Measurements from ENCODE around the gene GSK3A. TPM values are rescaled to one million over a fixed set of nuclear protein-coding genes. Genes with fewer than 3 reads are reported as not detected.
"Not testable (repeated sequence)": the region's sequence is repeated elsewhere in the genome, so short reads cannot be mapped to it uniquely, and the experiment has no call there.

GSK3A gene
- total RNA-seq, 1 donor from 2014 or later, result 56.6 TPM

DNA sequence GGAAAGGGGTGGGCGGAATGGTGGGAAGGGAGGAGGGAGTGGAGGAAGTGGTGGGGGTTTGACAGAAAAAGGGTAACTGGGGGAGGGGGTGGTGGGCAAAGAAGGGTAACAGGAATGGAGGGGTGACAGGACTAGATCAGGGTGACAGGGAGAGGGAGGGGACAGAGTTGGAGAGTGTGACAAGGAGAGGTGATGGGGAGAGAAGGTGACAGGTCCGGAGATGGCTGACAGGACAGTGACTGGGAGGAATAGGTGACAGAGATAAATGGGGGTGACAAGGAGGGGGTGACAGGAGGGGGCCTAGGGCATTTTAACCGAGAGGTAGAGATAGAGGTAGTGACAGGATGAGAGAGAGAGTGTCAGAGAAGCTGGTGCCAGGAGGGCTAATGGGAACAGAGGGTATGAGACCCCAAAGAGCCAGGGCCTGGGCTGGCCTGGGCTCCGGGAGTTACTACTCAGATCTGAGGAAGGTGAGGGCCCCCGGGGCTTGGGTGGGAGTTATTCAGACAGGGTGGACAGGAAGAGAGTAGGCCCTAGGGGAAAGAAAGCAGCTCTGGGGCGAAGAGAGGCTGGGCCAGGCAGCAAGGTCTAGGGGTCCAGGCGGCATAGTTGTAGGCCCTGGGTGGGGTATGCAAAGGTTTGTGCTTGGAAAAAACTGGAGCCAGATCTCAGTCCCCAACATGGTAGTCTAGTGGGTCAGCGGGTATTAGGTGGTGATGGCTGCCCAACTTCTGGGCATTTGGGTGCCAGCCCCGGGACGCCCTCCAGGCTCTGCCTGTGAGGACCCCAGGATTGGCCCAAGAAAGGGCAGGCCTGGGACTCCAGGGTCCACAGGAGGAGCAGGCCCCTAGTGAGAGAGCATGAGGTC lies 27.3 kb upstream of the GSK3A start:
- intact Hi-C loops (cut with micrococcal nuclease), result no loop called here
- Mint-ChIP-seq H3K36me3 (ENCODE audit: low read depth) (peaks cover 15% of the 10 kb centered on the region), H3K27me3 (ENCODE audit: insufficient read depth) (no peaks in the 10 kb centered on the region), H3K4me3 (no peak overlapping the region), H3K9me3 (no peaks in the 10 kb centered on the region), H3K4me1 (ENCODE audit: low read depth) (peaks cover 33% of the 10 kb centered on the region), H3K27ac (peak overlapping the region; percentile 99)
- DNase-seq (ENCODE audit: low spot score), result no peak

DNA sequence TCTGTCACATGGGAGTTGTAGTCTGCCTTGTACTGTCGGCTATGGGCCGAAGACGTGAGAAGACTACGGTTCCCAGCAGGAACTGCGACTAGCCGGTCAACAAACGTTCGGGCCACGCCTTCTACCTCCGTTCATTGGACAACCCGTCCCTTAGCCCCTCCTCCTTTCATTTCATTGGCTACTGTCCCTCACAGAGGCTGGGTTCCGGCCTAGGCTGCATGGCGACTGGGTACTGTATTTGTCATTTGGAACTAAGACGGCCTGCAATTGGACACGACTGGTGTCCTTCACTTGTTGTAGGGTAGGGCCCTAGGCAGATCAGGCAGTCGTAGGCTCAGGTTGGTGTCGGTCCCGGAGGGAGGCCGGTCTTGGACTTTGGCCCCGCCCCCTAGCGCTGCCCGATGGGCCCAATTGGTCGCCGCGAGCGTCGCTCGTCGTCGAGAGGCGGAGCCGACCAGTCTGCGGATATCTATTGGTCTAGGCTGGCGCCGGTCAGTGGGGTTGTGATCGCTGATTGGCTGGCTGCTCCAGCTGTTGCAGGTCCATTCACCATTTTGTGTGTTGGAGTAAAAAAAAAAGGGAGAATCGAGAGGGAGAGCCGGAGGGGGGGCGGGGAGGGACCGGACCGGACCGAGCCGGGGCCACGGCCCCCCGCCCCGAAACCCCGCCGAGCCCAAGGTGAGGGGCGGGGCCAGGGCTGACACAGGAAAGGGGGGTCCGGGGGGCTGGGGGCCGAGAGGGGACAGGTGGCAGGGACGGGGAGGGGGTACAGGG lies 26.5 kb upstream of the GSK3A start, which contains the start of gene CIC:
Gene CIC, plus strand, starts transcription at position 549 of the 774 bp plus-strand sequence. CDS start 2,532 bp downstream, outside the sequence.
- Mint-ChIP-seq H3K4me1 (ENCODE audit: low read depth) (peaks cover 30% of the 10 kb centered on the region), H3K4me3 (no peak within 1 kb of the TSS), H3K27ac (peak within 1 kb of the TSS; percentile 99), H3K27me3 (ENCODE audit: insufficient read depth) (no peaks in the 10 kb centered on the region), H3K9me3 (no peaks in the 10 kb centered on the region), H3K36me3 (ENCODE audit: low read depth) (peaks cover 10% of the 10 kb centered on the region)
- intact Hi-C loops (cut with micrococcal nuclease), result loop anchor here (1.0 kb wide), 6 partner anchors 14 to 409 kb away; partner anchors contain the start of genes DEDD2, ERF, PAFAH1B3 and PRR19
- DNase-seq (ENCODE audit: low spot score), result peak; percentile 99

DNA sequence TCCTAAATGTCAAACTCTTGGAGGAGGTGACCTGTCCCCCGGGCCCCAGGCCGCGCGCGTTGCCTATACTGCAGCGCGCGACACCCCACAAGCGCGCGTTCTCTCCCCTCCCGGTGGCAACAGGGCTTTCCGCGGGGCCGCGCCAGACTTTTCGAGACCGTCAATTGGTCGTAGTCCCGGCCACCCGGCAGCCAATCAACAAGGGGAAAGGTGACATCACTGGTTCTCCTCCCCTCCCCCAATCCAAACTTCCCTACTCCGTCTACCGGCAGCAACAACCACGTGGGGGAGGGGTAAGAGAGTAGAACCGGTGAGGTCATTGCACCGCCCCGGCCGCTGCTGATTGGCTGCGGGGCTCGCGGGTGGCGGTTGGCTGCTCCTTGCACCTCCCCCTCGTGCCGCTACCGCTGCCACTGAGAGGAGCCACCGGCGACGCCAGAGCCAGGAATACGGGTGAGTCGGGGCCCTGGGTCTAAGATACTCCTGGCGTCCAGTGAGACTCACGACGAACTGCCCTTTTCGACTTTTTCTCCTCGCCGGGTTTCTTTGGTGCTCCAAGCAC lies 25.8 kb upstream of the GSK3A start:
- H3K4me1 Mint-ChIP-seq (ENCODE audit: low read depth), result peaks cover 30% of the 10 kb centered on the region
- H3K4me3 Mint-ChIP-seq, result no peak overlapping the region
- intact Hi-C loops (cut with micrococcal nuclease), result loop anchor here (1.0 kb wide), 6 partner anchors 13 to 408 kb away; partner anchors contain the start of genes DEDD2, ERF, PAFAH1B3 and PRR19
- no peaks in the 10 kb centered on the region for H3K27me3 Mint-ChIP-seq (ENCODE audit: insufficient read depth)
- peaks cover 6% of the 10 kb centered on the region for H3K36me3 Mint-ChIP-seq (ENCODE audit: low read depth)
- H3K27ac Mint-ChIP-seq, result no peak overlapping the region
- H3K9me3 Mint-ChIP-seq, result no peaks in the 10 kb centered on the region
- peak; percentile 99 for DNase-seq (ENCODE audit: low spot score)

DNA sequence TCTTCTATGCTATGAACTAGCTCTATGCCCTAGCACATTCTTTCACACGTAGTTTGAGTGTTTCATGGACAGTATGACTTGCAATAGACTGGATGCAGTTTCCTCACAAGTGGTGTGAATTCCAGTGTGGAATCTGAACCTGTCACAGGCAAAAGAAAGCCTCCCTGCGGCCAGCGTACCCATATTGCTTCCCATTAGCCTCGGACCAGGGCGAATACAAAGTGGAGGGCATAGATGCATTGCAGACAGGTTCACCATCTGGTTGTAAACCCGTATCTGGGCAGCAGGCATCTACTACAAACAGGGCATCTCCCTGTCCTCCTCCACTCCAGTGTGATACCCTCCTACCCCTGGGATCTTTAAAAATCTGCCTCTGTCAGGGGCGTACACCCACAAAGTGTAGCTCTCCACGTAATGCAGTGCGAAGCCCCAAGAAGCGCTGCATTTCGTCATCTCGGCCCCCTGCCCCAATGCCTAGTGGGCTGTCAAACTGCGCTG lies 25.3 kb upstream of the GSK3A start:
- Mint-ChIP-seq H3K27me3 (ENCODE audit: insufficient read depth) (no peaks in the 10 kb centered on the region), H3K4me3 (no peak overlapping the region), H3K9me3 (no peaks in the 10 kb centered on the region), H3K36me3 (ENCODE audit: low read depth) (peaks cover 6% of the 10 kb centered on the region), H3K4me1 (ENCODE audit: low read depth) (peaks cover 30% of the 10 kb centered on the region), H3K27ac (no peak overlapping the region)
- intact Hi-C loops (cut with micrococcal nuclease), result loop anchor here (1.0 kb wide), 6 partner anchors 12 to 407 kb away; partner anchors contain the start of genes DEDD2, ERF, PAFAH1B3 and PRR19
- DNase-seq (ENCODE audit: low spot score), result no peak

DNA sequence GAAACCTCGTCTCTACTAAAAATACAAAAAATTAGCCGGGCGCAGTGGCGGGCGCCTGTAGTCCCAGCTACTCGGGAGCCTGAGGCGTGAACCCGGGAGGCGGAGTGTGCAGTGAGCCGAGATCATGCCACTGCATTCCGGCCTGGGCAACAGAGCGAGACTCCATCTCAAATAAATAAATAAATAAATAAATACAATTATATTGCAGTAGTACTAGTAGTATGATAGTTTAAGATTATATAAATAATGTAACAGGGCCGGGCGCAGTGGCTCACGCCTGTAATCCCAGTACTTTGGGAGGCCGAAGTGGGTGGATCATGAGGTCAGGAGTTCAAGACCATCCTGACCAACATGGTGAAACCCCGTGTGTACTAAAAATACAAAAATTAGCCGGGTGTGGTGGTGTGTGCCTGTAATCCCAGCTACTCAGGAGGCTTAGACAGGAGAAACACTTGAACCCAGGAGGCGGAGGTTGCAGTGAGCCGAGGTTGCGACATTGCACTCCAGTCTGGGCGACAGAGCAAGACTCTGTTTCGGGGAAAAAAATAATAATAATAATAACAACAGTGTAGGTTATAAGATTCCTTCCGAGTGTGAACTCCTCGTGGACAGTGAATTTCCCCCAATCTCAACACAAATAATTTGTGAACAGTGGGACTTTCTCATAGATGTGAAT lies 24.7 kb upstream of the GSK3A start:
- H3K9me3 Mint-ChIP-seq; H3K4me3 Mint-ChIP-seq; DNase-seq (ENCODE audit: low spot score); H3K27me3 Mint-ChIP-seq (ENCODE audit: insufficient read depth); H3K27ac Mint-ChIP-seq; H3K36me3 Mint-ChIP-seq (ENCODE audit: low read depth); intact Hi-C loops (cut with micrococcal nuclease): not testable (repeated sequence)
- peaks cover 30% of the 10 kb centered on the region for H3K4me1 Mint-ChIP-seq (ENCODE audit: low read depth)

DNA sequence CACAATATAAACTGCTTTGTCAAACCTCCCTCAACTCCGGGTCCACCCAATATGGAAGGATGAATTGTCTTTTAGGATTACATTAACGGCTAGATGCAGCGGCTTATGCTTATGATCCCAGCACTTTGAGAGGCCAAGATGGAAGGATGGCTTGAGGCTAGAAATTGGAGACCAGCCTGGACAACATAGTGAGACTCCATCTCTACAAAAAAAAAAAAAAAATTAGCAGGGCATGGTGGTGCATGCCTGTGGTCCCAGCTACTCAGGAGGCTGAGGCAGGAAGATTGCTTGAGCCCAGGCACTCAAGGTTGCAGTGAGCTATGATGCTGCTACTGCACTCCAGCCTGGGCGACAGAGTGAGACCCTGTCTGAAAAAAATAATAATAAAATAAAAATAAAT lies 23.7 kb upstream of the GSK3A start:
- DNase-seq (ENCODE audit: low spot score); H3K9me3 Mint-ChIP-seq; H3K27me3 Mint-ChIP-seq (ENCODE audit: insufficient read depth); H3K27ac Mint-ChIP-seq; H3K4me3 Mint-ChIP-seq; intact Hi-C loops (cut with micrococcal nuclease); H3K36me3 Mint-ChIP-seq (ENCODE audit: low read depth): not testable (repeated sequence)
- peaks cover 25% of the 10 kb centered on the region for H3K4me1 Mint-ChIP-seq (ENCODE audit: low read depth)

DNA sequence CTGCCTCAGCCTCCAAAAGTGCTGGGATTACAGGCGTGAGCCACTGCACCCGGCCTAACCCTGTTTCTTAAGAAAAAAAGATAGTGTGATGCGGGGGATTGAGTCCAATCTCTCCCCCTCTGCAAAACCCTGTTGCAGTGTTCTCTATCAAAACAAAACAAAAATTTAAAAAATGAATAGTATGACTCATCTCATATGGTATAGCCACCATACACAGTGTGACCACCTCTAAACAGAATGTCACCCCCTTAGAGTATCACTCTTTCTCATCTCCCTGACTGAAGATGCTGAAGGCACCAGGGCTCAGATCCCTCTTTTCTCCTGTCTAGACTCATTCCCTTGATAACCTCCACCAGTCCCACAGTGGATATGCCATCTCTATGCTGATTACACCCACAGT lies 19.4 kb upstream of the GSK3A start:
- Mint-ChIP-seq H3K4me1 (ENCODE audit: low read depth) (no peaks in the 10 kb centered on the region), H3K27me3 (ENCODE audit: insufficient read depth) (peaks cover 11% of the 10 kb centered on the region), H3K27ac (no peak overlapping the region), H3K4me3 (no peak overlapping the region), H3K9me3 (no peaks in the 10 kb centered on the region), H3K36me3 (ENCODE audit: low read depth) (no peaks in the 10 kb centered on the region)
- intact Hi-C loops (cut with micrococcal nuclease), result no loop called here
- DNase-seq (ENCODE audit: low spot score), result no peak

DNA sequence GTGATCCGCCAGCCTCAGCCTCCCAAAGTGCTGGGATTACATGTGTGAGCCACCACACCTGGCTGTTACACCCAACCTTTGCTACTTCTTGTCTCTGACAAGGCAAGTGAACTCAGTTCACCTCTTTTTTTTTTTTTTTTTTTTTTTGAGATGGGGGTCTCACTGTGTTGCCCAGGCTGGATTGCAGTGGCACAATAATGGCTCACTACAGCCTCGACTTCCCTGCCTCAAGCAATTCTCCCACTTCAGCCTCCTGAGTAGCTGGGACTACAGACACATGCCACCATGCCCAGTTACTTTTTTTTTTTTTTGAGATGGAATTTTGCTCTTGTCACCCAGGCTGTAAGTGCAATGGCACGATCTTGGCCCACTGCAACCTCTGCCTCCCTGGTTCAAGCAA lies 15.4 kb upstream of the GSK3A start:
- intact Hi-C loops (cut with micrococcal nuclease); H3K4me1 Mint-ChIP-seq (ENCODE audit: low read depth); H3K27ac Mint-ChIP-seq; H3K4me3 Mint-ChIP-seq; H3K9me3 Mint-ChIP-seq; H3K36me3 Mint-ChIP-seq (ENCODE audit: low read depth); DNase-seq (ENCODE audit: low spot score): not testable (repeated sequence)
- peaks cover 14% of the 10 kb centered on the region for H3K27me3 Mint-ChIP-seq (ENCODE audit: insufficient read depth)

DNA sequence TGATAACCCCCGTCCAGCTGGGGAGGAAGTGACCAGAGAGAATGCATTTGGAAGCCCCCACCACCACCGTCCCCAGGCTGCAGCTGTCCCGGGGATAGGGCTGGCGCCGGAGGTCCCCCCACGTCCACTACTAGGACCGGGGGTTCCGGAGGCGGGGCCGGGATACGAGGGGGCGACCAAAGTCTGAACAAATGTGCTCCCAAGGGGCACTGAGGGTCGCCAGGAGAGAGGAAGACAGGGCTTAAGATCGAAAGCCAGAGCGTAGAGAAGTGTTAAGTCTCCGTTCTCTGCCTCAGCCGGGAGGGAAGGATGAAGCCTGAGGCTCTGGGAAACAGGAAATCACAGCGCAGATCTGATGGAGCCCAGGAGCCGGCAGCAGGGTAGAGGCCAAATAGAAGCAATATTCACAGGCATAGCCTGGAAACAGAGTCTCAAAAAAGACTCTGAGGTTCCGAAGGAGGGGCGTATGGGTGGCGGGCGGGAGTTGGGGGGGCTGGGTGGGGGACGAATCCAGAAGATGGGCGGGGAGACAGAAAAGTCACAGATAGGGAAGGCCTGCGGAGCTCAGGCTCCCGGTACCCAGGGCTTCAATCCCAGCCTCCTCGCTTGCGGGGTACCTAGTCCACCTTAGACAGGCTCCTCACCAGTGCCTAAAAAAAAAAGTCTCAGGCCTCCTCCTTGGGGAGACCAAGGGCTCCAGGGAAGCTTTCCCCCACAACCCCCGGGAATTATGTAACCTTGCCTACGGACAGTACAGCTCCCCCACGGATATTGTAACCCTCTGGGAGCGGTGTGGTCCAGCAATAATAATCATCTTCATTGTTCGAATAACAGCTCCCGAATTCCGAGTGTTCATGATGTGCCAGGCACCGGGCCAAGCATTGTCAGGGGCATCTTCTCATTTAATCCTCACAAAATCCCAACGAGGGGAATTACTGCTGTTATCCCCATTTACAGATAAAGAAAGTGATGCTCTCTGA lies 13.7 kb upstream of the GSK3A start:
- DNase-seq (ENCODE audit: low spot score), result no peak
- Mint-ChIP-seq H3K27ac (no peak overlapping the region), H3K9me3 (no peaks in the 10 kb centered on the region), H3K4me1 (ENCODE audit: low read depth) (peaks cover 19% of the 10 kb centered on the region), H3K27me3 (ENCODE audit: insufficient read depth) (peaks cover 9% of the 10 kb centered on the region), H3K4me3 (peak overlapping the region; percentile 74), H3K36me3 (ENCODE audit: low read depth) (peaks cover 8% of the 10 kb centered on the region)
- intact Hi-C loops (cut with micrococcal nuclease), result loop anchor here (1.0 kb wide), 5 partner anchors 12 to 69 kb away; partner anchors contain the start of genes DEDD2, MEGF8, PAFAH1B3 and PRR19

DNA sequence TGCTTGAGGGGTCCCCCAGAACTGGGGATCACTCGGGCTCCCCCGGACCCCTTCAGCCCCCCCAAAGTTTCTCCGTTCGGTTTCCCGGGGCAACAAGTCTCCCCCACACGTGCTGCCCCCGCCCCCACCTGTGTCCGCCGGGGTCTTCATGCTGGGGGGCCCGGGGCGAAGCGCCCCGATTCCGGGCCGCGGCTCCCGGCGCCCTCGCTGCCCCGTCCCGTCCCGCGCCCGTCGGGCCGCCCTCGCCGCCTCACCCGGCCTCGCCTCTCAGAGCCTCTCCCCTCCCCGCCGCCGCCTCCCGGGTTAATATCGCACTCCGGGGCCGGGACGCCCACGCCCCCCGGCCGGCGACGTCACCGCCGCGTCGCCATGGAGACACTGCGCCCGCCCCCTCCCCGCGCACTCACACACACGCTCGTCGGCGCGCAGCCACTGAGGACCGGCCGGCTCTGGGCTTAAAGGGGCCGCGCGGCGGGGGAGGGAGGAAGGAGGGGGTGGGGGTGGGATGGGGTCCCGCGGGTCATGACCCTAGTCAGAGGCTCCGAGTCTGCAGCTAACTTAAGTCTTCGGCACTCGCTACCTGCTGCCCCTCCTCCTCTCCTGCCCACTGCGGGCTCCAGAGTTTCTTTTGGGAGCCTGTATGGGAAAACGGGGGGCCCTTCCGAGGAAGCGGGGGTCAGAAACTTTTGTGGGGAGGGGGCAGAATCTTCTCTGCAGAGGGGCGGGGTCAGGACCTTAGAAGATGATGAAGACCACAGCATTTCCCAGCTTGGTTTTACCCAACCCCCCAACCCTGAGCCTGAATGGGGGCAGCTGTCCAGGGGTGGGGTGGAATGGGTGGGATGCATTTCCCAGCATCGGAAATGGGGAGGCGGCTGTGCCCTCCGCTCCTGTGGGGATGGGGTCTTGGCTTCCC lies 12.7 kb upstream of the GSK3A start, which contains the start of gene ERF:
Gene ERF, minus strand, starts transcription at position 279 of the 916 bp plus-strand sequence. Its CDS starts 129 bp downstream, at position 150.
- peak within 1 kb of the TSS; percentile 65 for H3K27ac Mint-ChIP-seq
- peak; percentile 92 for DNase-seq (ENCODE audit: low spot score)
- H3K4me3 Mint-ChIP-seq, result peak within 1 kb of the TSS; percentile 74
- H3K36me3 Mint-ChIP-seq (ENCODE audit: low read depth), result peaks cover 8% of the 10 kb centered on the region
- peaks cover 19% of the 10 kb centered on the region for H3K4me1 Mint-ChIP-seq (ENCODE audit: low read depth)
- intact Hi-C loops (cut with micrococcal nuclease), result loop anchor here (1.0 kb wide), 6 partner anchors 11 to 70 kb away; partner anchors contain the start of genes DEDD2, MEGF8, PAFAH1B3 and PRR19
- H3K27me3 Mint-ChIP-seq (ENCODE audit: insufficient read depth), result peaks cover 9% of the 10 kb centered on the region
- H3K9me3 Mint-ChIP-seq, result no peaks in the 10 kb centered on the region
